ENCODE data around the gene CELF5.
A peak's percentile ranks its signal among the peaks of the same experiment; 100 is the strongest.

Gene CELF5

GRCh38 chr19:3178377-3178972, 46.0 kb upstream of the CELF5 start, which contains the start of gene S1PR4:
S1PR4 (plus strand) TSS chr19:3178769; CDS start chr19:3178793, 24 bp downstream.
- Histone ChIP-seq H3K27ac (replicated peaks; ENCODE audit: low read length) (no peak within 1 kb of the TSS), H3K27me3 (ENCODE audit: control insufficient read depth in 3 of 3, insufficient read depth in 3 of 3, low read depth in 1 of 3, low read length in 3 of 3) (no peaks in the 10 kb centered on the region), H3K23ac (ENCODE audit: low read depth, low read length, poor library complexity) (peak within 1 kb of the TSS; percentile 52), H3K14ac (ENCODE audit: low read length) (peak within 1 kb of the TSS; percentile 38), H3K9me3 (replicated peaks in 1 of 2; ENCODE audit: control insufficient read depth in 2 of 2, insufficient read depth in 1 of 2, low read depth in 1 of 2, low read length in 2 of 2) (no peaks in the 10 kb centered on the region), H3K4me3 (ENCODE audit: low read length in 2 of 2) (no peak within 1 kb of the TSS), H4K91ac (ENCODE audit: low read depth, low read length, poor library complexity) (no peak within 1 kb of the TSS), H3K9ac (ENCODE audit: low read depth, low read length, poor library complexity) (no peak within 1 kb of the TSS), H3K4me2 (ENCODE audit: insufficient read depth, low read length, poor library complexity, severe bottlenecking) (no peak within 1 kb of the TSS), H2BK5ac (ENCODE audit: low read length) (peak within 1 kb of the TSS; percentile 13), H2BK12ac (ENCODE audit: low read length) (peak within 1 kb of the TSS; percentile 94), H3K36me3 (replicated peaks in 1 of 2; ENCODE audit: control insufficient read depth in 2 of 2, insufficient read depth in 2 of 2, low read length in 2 of 2) (no peaks in the 10 kb centered on the region), H2AK5ac (ENCODE audit: low read depth, low read length) (peak within 1 kb of the TSS; percentile 63), H2BK15ac (ENCODE audit: low read length) (no peak within 1 kb of the TSS), H2BK120ac (ENCODE audit: low read depth, low read length) (no peak within 1 kb of the TSS), H3K18ac (ENCODE audit: low read length) (peak within 1 kb of the TSS; percentile 17), H2AFZ (ENCODE audit: low read length) (peak within 1 kb of the TSS; percentile 22), H3K4ac (ENCODE audit: low read length) (no peak within 1 kb of the TSS), H4K8ac (ENCODE audit: low read depth, low read length) (peak within 1 kb of the TSS; percentile 65), H3K79me1 (ENCODE audit: low read depth, low read length) (no peaks in the 10 kb centered on the region), H3K4me1 (ENCODE audit: control insufficient read depth in 2 of 2, insufficient read depth in 1 of 2, low read depth in 1 of 2, low read length in 2 of 2) (no peaks in the 10 kb centered on the region)
- no peak for DNase-seq (ENCODE audit: low spot score)
- no CpG with 5 or more reads among the region's 42 CpGs for WGBS, 2 donors (ENCODE audit: extremely low coverage in 2 of 2, insufficient read length in 2 of 2, insufficient replicate concordance in 1 of 2)

GRCh38 chr19:3178973-3179738, 45.3 kb upstream of the CELF5 start:
- no peaks in the 10 kb centered on the region for H3K9me3 ChIP-seq (replicated peaks in 1 of 2; ENCODE audit: control insufficient read depth in 2 of 2, insufficient read depth in 1 of 2, low read depth in 1 of 2, low read length in 2 of 2)
- peak overlapping the region; percentile 22 for H2AFZ ChIP-seq (ENCODE audit: low read length)
- no peak overlapping the region for H2BK15ac ChIP-seq (ENCODE audit: low read length)
- peak overlapping the region; percentile 63 for H2AK5ac ChIP-seq (ENCODE audit: low read depth, low read length)
- H3K79me1 ChIP-seq (ENCODE audit: low read depth, low read length): no peaks in the 10 kb centered on the region
- H3K4me3 ChIP-seq (ENCODE audit: low read length in 2 of 2): no peak overlapping the region
- no peak overlapping the region for H3K27ac ChIP-seq (replicated peaks; ENCODE audit: low read length)
- no peak overlapping the region for H4K91ac ChIP-seq (ENCODE audit: low read depth, low read length, poor library complexity)
- no peak for DNase-seq (ENCODE audit: low spot score)
- no peaks in the 10 kb centered on the region for H3K36me3 ChIP-seq (replicated peaks in 1 of 2; ENCODE audit: control insufficient read depth in 2 of 2, insufficient read depth in 2 of 2, low read length in 2 of 2)
- peak overlapping the region; percentile 13 for H2BK5ac ChIP-seq (ENCODE audit: low read length)
- no peaks in the 10 kb centered on the region for H3K27me3 ChIP-seq (ENCODE audit: control insufficient read depth in 3 of 3, insufficient read depth in 3 of 3, low read depth in 1 of 3, low read length in 3 of 3)
- peak overlapping the region; percentile 17 for H3K18ac ChIP-seq (ENCODE audit: low read length)
- no CpG with 5 or more reads among the region's 52 CpGs for WGBS, 2 donors (ENCODE audit: extremely low coverage in 2 of 2, insufficient read length in 2 of 2, insufficient replicate concordance in 1 of 2)
- H2BK120ac ChIP-seq (ENCODE audit: low read depth, low read length): no peak overlapping the region
- H3K4me2 ChIP-seq (ENCODE audit: insufficient read depth, low read length, poor library complexity, severe bottlenecking): no peak overlapping the region
- no peaks in the 10 kb centered on the region for H3K4me1 ChIP-seq (ENCODE audit: control insufficient read depth in 2 of 2, insufficient read depth in 1 of 2, low read depth in 1 of 2, low read length in 2 of 2)
- H3K4ac ChIP-seq (ENCODE audit: low read length): no peak overlapping the region
- H4K8ac ChIP-seq (ENCODE audit: low read depth, low read length): peak overlapping the region; percentile 65
- H2BK12ac ChIP-seq (ENCODE audit: low read length): peak overlapping the region; percentile 94
- H3K23ac ChIP-seq (ENCODE audit: low read depth, low read length, poor library complexity): peak overlapping the region; percentile 52
- peak overlapping the region; percentile 38 for H3K14ac ChIP-seq (ENCODE audit: low read length)
- no peak overlapping the region for H3K9ac ChIP-seq (ENCODE audit: low read depth, low read length, poor library complexity)

GRCh38 chr19:3179739-3180293, 44.6 kb upstream of the CELF5 start:
- H2BK12ac ChIP-seq (ENCODE audit: low read length): peak overlapping the region; percentile 41
- H3K9me3 ChIP-seq (replicated peaks in 1 of 2; ENCODE audit: control insufficient read depth in 2 of 2, insufficient read depth in 1 of 2, low read depth in 1 of 2, low read length in 2 of 2): no peaks in the 10 kb centered on the region
- H3K27ac ChIP-seq (replicated peaks; ENCODE audit: low read length): no peak overlapping the region
- H3K14ac ChIP-seq (ENCODE audit: low read length): no peak overlapping the region
- WGBS, 2 donors (ENCODE audit: extremely low coverage in 2 of 2, insufficient read length in 2 of 2, insufficient replicate concordance in 1 of 2): no CpG with 5 or more reads among the region's 31 CpGs
- H2BK5ac ChIP-seq (ENCODE audit: low read length): peak overlapping the region; percentile 53
- H2BK15ac ChIP-seq (ENCODE audit: low read length): no peak overlapping the region
- no peaks in the 10 kb centered on the region for H3K79me1 ChIP-seq (ENCODE audit: low read depth, low read length)
- peaks cover 0 to 1% of the 10 kb centered on the region in 2 donors for H3K4me1 ChIP-seq (ENCODE audit: control insufficient read depth in 2 of 2, insufficient read depth in 1 of 2, low read depth in 1 of 2, low read length in 2 of 2)
- no peak overlapping the region for H4K8ac ChIP-seq (ENCODE audit: low read depth, low read length)
- H3K9ac ChIP-seq (ENCODE audit: low read depth, low read length, poor library complexity): peak overlapping the region; percentile 21
- H2BK120ac ChIP-seq (ENCODE audit: low read depth, low read length): no peak overlapping the region
- H3K27me3 ChIP-seq (ENCODE audit: control insufficient read depth in 3 of 3, insufficient read depth in 3 of 3, low read depth in 1 of 3, low read length in 3 of 3): no peaks in the 10 kb centered on the region
- no peak overlapping the region for H3K4me2 ChIP-seq (ENCODE audit: insufficient read depth, low read length, poor library complexity, severe bottlenecking)
- no peaks in the 10 kb centered on the region for H3K36me3 ChIP-seq (replicated peaks in 1 of 2; ENCODE audit: control insufficient read depth in 2 of 2, insufficient read depth in 2 of 2, low read length in 2 of 2)
- no peak overlapping the region for H4K91ac ChIP-seq (ENCODE audit: low read depth, low read length, poor library complexity)
- peak overlapping the region; percentile 55 for H3K23ac ChIP-seq (ENCODE audit: low read depth, low read length, poor library complexity)
- peak overlapping the region; percentile 17 for H3K18ac ChIP-seq (ENCODE audit: low read length)
- peak overlapping the region; percentile 75 for H2AK5ac ChIP-seq (ENCODE audit: low read depth, low read length)
- no peak for DNase-seq (ENCODE audit: low spot score)
- peak overlapping the region; percentile 11 for H2AFZ ChIP-seq (ENCODE audit: low read length)
- H3K4me3 ChIP-seq (ENCODE audit: low read length in 2 of 2): no peak overlapping the region
- no peak overlapping the region for H3K4ac ChIP-seq (ENCODE audit: low read length)
